Measurements from ENCODE around the gene MAP2.

The MAP2 gene

GRCh38 chr2:209424781-209425470 lies 1.1 kb downstream of the MAP2 start:
- DNase-seq = no peak

- no peak for DNase-seq
These were observed 1.7 kb downstream of the MAP2 start for GRCh38 chr2:209425471-209426071.

- peak; percentile 52 for DNase-seq
These were observed 2.6 kb downstream of the MAP2 start for GRCh38 chr2:209426432-209426831.

GRCh38 chr2:209431701-209432100 lies 7.9 kb downstream of the MAP2 start:
- no peak for DNase-seq

- DNase-seq = no peak
These were observed 17.7 kb downstream of the MAP2 start for GRCh38 chr2:209441541-209441940.

GRCh38 chr2:209442939-209443338 lies 19.1 kb downstream of the MAP2 start:
- no peak for DNase-seq

- no peak for DNase-seq
These were observed 21.6 kb downstream of the MAP2 start for GRCh38 chr2:209445485-209445884.

- no peak for DNase-seq
These were observed 27.5 kb downstream of the MAP2 start for GRCh38 chr2:209451209-209451834.

- no peak for DNase-seq
These were observed 32.6 kb downstream of the MAP2 start for GRCh38 chr2:209456489-209456888.

GRCh38 chr2:209458008-209458979 lies 34.4 kb downstream of the MAP2 start:
- DNase-seq = no peak

- no peak for DNase-seq
These were observed 35.5 kb downstream of the MAP2 start for GRCh38 chr2:209459359-209459758.

GRCh38 chr2:209460151-209460761 lies 36.4 kb downstream of the MAP2 start:
- no peak for DNase-seq

- no peak for DNase-seq
These were observed 39.4 kb downstream of the MAP2 start for GRCh38 chr2:209463226-209463625.

GRCh38 chr2:209463835-209464234 lies 40.0 kb downstream of the MAP2 start:
- no peak for DNase-seq

GRCh38 chr2:209468846-209469245 lies 45.0 kb downstream of the MAP2 start:
- DNase-seq = no peak

GRCh38 chr2:209469481-209469880 lies 45.6 kb downstream of the MAP2 start:
- DNase-seq = no peak

- no peak for DNase-seq
These were observed 46.6 kb downstream of the MAP2 start for GRCh38 chr2:209470466-209470865.

GRCh38 chr2:209471037-209471436 lies 47.2 kb downstream of the MAP2 start:
- DNase-seq = no peak

- peak; percentile 85 for DNase-seq
These were observed 48.4 kb downstream of the MAP2 start for GRCh38 chr2:209472112-209472832.

- no peak for DNase-seq
These were observed 49.0 kb downstream of the MAP2 start for GRCh38 chr2:209472871-209473270.

- DNase-seq = no peak
These were observed 50.1 kb downstream of the MAP2 start for GRCh38 chr2:209473930-209474419.

- no peak for DNase-seq
These were observed 51.1 kb downstream of the MAP2 start for GRCh38 chr2:209474960-209475359.

Data from NCI-H187 treated with DMSO at 0.1 percent for 48 hours (cell line).